ENCODE data around the gene BRICD5.

BRICD5 gene

DNA sequence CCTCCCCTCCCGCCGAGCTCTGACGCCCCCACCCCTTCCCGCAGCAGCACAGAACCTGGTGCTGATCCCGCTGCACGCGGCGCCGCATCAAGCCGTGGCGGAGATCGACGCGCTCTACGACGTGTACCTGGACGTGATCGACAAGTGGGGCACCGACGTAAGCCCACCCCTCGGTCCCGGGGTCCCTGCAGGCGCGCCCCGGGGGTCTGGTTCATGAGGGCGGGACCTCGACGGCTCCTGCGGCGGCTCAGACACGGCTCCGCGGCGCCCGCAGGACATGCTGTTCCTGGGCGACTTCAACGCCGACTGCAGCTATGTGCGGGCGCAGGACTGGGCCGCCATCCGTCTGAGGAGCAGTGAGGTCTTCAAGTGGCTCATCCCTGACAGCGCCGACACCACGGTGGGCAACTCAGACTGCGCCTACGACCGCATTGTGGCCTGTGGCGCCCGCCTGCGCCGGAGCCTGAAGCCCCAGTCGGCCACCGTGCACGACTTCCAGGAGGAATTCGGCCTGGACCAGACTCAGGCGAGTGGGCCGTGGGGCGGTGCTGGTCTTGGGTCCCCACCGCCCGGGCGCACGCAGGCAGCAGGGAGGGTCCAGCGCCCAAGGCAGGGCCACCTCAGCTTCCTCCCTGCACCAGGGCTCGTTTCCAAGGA, 27.0 kb upstream of the BRICD5 start:
- DNase-seq (ENCODE audit: low spot score), result no peak

DNA sequence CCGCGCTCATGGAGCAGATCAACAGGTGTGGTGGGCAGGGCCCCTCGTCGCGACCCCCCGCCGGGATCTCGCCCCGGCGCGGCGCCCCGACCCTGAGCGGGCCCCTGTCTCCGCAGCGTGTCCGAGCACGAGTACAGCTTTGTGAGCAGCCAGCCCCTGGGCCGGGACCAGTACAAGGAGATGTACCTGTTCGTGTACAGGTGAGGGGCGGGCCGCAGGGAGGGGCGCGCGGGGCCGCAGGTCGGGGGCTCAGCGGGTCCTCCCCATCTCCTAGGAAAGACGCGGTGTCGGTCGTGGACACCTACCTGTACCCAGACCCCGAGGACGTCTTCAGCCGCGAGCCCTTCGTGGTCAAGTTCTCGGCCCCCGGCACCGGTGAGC, 26.4 kb upstream of the BRICD5 start:
- DNase-seq (ENCODE audit: low spot score), result no peak

DNA sequence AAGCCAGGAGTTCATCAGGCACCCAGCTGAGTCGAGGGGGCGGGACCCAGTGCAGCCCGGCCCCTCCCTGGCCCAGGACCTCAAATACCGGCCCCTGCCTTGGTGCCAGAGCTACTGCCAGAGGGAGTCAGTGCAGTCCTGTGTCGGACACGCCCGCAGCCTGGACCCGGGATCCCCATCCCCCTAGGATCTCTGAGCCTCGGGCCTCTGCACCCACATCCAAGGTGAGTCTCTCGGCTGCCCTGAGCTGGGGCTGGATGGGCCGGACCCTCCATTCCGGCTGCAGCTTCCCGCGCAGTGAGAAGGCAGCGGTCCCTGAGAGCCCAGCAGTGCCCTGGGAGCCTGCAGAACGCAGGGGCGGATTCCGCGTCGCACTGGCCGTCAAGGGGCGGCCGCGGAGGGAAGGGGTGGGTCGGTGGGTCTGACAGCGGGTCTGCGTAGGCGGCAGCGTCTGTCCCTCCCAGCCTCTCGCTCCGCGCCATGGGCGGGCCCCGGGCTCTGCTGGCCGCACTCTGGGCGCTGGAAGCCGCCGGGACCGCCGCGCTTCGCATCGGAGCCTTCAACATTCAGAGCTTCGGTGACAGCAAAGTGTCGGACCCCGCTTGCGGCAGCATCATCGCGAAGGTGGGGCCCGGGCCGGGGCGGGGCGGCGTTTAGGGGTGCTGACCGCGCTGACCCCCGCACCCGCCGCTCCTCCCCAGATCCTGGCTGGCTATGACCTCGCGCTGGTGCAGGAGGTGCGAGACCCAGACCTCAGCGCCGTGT, 25.9 kb upstream of the BRICD5 start, which contains the start of gene DNASE1L2:
TSS of gene DNASE1L2 (plus strand) at position 108 of the 765 bp plus-strand sequence. CDS start at position 481, 373 bp downstream.
- DNase-seq (ENCODE audit: low spot score), result no peak

DNA sequence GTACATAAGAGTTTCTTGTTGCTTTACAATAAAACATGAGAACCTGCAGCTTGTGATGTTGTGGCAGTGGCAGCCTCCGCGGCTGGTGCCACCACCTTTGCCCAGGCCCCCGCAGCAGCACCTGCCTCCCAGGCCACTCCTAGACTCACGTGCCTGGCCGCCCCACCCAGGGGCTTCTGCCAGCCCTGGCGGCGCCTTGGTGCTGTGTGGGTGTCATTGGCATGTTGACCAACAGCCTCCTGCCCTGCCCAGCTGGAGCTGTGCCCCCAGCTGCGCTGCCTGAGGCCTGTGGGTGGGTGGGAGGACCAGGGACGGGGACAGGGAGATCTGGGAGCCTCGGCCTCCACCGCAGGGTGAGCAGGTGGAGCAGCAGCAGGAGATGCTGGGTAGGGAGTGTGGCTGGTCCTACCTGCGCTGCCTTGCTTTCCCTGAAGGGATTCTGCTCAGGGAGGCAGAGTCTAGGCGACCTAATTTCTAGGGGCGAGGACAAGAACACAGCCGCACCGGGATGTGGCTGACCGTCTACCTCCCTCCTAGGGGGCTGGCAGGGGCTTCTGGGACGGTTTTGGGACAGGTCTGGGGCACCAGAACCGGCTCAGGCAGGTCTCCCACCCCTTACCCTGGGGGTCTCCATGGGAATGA, 25.2 kb upstream of the BRICD5 start:
- DNase-seq (ENCODE audit: low spot score), result no peak

DNA sequence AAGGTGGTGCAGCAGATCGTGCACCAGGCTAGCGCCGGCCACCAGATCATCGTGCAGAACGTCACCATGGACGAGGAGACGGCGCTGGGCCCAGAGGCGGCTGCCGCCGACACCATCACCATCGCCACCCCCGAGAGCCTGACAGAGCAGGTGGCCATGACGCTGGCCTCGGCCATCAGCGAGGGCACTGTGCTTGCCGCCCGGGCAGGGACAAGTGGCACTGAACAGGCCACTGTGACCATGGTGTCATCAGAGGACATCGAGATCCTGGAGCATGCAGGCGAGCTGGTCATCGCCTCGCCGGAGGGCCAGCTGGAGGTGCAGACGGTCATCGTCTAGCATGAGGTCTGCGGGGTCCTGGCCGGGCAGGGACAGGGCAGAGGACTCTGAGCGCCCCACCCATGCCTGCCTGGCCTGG, 24.6 kb upstream of the BRICD5 start:
- DNase-seq (ENCODE audit: low spot score), result no peak

DNA sequence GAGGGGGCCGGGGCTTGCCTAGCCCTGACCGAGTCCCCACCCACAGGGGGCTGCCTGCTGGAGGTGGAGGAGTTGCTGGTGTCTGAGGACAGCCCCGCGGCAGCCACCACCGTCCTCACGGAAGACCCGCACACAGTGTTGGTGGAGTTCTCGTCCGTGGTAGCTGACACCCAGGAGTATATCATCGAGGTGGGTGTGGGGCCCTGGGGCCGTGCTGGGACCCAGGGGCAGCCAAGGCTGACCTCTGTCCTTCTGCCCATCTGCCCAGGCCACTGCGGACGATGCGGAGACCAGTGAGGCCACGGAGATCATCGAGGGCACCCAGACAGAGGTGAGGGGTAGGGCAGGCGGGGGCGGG, 24.1 kb upstream of the BRICD5 start:
- DNase-seq (ENCODE audit: low spot score), result no peak

DNA sequence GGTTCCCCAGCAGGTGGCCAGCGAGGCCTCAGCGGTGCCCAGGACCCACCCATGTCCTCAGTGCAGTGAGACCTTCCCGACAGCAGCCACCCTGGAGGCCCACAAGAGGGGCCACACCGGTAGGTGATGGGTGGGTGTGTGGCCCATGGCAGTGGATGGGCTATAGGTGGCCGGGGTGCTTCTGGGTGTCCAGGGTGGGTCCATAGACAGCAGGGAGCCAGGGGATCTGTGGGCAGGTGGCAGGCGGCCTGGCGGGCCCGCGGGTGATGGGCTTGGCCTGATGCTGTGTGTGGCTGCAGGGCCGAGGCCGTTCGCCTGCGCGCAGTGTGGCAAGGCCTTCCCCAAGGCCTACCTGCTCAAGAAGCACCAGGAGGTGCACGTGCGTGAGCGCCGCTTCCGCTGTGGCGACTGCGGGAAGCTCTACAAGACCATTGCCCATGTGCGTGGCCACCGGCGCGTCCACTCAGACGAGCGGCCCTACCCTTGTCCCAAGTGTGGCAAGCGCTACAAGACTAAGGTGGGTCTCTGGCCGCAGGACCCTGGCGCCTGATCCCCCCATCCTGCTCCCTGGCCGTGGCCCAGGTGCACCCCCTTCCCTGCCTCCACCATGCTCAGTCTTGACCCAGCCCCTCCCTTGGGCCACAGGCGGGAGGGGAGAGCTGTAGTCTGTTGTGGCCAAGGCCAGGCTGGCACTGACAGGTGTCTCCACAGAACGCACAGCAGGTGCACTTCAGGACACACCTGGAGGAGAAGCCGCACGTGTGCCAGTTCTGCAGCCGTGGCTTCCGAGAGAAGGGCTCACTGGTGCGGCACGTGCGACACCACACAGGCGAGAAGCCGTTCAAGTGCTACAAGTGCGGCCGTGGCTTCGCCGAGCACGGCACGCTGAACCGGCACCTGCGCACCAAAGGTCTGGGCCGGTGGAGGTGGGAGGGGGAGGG, 23.5 kb upstream of the BRICD5 start:
- DNase-seq (ENCODE audit: low spot score), result no peak

DNA sequence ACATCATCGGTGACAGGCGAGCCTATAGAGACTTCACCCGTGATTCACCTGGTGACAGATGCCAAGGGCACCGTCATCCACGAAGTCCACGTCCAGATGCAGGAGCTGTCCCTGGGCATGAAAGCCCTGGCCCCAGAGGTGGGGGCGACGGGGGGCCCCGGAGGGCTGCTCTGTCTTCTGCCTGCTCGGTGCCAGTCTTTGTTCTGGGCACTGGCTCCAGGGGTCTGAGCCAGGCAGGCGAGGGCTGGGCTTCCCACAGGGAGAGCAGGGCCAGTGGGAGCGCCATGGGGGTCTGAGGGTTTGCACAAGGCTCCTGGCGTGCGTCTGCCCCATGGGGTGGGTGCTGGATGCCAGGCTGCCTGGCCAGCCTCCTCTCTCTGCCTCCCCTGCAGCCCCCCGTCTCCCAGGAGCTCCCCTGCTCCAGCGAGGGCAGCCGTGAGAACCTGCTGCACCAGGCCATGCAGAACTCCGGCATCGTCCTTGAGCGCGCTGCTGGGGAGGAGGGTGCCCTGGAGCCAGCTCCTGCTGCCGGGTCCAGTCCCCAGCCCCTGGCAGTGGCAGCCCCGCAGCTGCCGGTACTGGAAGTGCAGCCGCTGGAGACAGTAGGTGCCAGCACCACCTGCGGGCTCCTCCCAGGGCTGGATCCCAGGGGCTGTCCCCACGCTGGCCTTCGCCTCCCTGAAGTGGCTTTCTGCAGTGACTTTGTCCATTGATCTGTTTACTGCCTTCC, 22.5 kb upstream of the BRICD5 start:
- DNase-seq (ENCODE audit: low spot score), result no peak

DNA sequence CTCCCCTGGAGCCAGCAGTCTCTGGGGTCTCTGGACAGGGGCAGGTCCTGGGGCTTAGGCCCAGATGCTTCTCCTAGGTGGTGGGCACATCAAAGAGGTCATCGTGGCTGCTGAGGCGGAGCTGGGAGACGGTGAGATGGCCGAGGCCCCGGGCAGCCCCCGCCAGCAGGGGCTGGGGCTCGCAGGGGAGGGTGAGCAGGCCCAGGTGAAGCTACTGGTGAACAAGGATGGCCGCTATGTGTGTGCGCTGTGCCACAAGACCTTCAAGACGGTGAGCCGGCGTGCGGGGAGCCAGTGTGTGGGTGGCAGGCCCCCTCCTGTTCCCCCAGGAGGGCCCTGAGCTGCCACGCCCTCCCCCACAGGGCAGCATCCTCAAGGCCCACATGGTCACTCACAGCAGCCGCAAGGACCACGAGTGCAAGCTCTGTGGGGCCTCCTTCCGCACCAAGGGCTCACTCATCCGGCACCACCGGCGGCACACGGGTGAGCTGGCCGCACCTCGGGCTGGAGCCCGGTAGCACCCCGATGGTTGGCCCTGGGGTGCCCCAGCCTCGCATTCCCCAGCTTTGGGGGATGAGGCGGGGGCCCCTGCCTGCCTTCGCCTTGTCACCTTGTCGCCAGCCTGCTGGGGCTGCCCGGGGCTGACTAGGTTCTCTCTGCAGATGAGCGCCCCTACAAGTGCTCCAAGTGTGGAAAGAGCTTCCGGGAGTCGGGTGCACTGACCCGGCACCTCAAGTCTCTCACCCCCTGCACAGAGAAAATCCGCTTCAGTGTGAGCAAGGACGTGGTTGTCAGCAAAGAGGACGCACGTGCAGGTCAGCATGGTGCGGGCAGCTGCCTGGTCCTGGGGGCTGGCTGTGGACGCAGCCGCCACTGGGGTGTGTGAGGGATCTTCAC, 21.7 kb upstream of the BRICD5 start:
- DNase-seq (ENCODE audit: low spot score), result no peak

DNA sequence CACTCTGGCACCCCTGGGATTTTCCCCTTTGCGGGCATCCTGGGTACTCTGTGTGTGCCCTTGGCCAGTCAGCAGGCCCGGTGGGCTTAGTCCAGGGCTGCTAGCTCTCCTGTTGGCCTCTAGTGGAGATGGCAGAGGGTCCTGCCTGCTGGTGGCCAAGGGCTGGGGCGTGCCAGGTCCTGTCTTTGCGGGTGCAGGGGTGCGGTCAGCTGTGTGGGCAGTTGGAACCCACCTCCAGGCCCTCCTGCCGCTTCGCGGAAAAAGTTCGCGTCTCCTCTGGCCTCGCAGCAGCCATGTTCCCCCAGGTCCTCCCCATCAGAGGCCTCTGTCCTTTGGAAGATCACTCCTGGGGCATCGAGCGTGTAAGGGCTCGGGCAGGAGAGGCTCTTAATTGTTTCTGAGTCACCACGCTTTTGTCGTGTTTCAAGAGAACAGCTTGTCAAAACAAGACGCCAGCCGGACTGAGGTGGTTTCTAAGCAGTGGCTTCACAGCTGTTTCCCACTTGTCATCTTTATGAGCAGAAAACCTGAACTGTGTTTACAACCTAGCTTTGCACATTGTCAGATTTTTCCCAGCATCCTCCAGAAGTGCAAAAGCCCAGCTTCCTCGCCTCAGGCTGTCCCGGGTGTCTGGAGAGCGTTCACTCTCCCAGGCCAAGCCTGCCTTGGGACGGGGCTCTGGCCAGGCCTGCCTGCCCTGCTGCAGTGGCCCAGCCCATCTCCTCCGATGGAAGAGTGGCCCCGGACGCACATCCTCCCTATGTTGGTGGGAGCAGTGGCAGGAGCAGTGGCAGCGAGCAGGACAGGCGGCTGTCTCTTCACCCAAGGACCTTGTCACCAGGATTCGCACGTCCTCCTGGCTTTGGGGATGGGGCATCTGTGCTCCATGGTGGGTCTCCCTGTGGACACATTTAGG, 20.6 kb upstream of the BRICD5 start:
- no peak for DNase-seq (ENCODE audit: low spot score)

DNA sequence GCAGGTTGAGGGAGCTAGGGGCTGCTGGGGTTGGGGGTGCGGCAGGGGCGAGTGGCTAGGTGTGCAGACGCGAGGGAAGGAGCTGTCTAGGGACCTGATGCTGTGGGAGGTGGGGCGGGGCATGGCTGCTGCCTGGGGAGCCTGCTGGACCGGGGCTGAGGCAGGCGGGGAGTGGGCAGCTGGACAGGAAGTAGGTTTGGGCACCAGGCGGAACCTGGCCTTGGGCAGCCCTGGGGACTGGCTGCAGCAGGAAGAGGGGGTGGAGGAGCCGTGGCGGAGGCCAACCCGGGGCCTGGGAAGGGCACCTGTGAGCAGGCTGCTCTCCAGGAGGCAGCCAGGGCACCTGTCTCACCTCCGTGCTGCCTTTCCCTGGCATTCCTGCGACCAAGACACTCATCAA, 19.7 kb upstream of the BRICD5 start:
- no peak for DNase-seq (ENCODE audit: low spot score)

DNA sequence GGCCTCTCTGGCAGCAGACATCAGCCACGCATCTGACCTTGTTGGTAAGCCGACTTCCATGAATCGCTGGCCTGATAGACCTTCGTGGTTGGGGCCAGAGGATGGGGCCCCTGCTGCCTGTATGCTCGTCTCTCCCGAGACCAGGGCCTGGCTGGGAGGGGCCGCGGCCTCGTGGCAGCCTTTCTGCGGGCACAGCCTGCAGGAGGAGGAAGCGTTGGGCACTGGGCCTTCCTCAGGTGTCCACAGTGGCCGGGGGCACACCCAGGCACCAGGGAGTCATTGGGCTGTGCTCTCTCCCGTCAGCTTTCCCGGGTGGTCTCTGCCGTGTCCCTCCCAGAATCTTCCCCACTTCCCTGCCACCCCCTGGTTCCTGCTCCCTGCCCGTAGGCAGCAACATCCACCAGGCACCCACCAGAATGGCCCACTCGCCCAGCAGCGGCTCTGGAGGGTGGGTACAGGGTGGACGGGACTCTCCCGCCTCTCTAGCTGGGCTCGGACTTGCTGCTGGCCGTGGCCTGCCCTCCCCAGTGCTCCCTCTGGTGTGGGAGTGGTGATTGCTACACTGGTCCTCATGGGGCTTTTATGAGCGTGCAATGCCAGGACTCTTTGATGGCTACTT, 19.1 kb upstream of the BRICD5 start:
- no peak for DNase-seq (ENCODE audit: low spot score)

DNA sequence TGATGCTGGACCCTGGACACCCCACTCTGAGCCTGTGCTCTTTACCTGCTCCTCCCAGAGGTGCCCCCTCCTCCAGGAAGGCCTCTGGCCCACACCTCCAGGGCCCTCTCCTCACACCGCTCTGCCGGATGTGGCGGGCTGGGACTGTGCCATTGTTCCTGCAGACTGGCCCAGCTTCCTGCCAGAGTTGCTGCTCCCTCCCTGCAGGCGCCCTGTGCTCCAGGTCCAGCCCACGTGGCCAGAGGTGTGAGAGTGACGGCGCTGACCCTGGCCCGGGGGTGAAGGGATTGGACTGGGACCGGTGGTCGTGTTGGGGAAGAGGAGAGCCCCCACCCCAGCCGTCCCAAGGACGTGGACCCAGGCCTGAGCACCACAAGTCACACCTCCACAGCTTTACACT, 18.4 kb upstream of the BRICD5 start:
- DNase-seq (ENCODE audit: low spot score), result no peak

DNA sequence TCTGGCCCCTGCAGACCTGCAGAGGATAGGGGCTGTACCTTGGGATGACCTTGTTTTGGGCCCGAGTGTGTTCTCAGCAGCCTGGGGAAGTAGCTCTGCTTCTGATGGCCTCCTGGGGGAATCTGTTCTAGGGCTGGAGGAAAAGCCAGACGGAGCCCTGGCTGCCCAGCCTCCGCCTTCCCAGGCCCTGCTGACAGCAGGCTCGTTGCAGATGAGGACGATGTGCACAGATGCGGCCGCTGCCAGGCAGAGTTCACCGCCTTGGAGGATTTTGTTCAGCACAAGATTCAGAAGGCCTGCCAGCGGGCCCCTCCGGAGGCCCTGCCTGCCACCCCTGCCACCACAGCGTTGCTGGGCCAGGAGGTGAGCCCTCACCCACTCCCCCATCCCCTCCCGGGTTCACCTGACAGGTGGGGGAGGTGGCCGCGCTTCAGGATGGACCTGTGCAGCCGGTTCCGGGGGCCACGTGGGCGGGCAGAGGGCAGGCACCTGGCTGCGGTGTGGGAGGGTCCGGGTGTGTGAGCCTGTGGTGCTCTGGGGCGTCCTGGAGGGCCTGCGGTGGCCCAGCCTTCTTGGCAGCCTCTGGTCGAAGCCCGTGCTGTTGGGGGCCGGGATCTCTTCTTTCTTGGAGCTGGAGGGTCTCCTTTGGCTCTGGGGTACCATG, 17.6 kb upstream of the BRICD5 start:
- DNase-seq (ENCODE audit: low spot score), result no peak

DNA sequence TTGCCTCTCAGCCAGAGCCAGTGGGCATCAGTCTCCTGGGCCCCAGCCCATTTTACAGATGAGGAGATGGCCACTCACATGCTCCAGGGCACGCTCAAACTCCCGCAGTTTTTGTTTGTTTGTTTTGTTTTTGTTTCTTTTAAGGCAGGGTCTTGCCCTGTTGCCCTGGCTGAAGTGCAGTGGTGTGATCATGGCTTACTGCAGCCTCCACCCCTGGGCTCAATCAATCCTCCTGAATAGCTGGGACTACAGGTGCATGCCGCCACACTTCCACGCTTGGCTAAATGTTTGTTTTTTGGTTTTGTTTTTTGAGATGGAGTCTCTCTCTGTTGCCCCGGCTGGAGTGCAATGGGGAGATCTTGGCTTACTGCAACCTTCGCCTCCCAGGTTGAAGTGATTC, 16.3 kb upstream of the BRICD5 start:
- DNase-seq (ENCODE audit: low spot score), result no peak

DNA sequence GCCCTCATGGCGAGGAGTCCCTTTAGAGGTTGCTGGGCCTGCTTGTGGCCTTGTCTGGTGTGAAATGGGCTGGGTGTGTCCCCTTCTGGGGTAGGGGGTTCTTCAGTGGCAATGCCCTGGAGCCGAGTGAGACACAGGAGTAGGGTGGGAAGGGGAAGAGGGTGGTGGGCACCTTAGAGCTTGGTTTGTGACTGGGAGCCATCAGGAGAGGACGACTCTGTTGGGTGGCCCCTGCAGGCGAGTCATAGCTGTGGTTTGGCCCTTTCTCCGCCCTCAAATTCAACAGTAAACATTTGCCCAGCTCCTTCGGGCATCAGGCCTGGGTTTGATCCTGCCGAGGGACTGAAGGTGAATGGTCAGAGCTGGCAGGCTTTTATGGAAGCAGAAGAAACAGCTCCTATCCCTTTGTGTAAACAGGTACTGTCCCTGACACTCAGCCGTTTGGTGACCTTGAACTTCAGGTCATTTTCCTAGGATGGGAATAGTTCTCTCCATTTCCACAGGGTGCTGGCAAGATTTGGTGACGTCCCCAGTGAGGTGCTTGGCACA, 15.7 kb upstream of the BRICD5 start:
- no peak for DNase-seq (ENCODE audit: low spot score)

DNA sequence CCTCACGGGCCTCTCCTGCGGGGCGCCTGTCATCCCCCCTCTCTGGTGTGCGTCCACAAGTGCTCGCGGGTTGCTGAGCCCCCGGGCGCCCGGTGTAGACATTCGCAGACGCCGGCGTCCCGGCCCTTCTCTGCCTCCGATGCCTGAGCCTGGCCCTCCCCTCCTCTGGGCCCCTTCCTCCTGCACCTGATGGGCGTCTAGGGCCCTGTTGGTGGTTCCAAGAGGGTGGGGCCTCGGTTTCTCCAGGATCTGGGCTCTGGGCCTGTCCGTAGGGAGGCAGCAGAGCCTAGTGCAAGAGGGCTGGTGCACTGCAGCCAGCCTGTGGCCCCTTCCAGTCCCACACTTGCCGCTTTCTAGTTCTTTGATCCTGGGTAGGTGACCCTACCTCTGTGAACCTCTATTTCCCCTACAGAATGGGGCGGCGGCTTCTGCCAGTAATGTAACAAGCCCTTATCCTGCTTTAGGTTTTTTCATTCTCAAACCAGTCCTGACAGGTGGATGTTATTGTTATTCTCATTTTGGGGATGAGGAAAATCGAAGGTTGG, 13.4 kb upstream of the BRICD5 start:
- no peak for DNase-seq (ENCODE audit: low spot score)

All from globus pallidus (tissue), 1 donor.